A549 treated with CORT108297 at 1 μM for 4 hours (cell line): Measurements from ENCODE around the gene ADO. TPM values are rescaled to one million over a fixed set of nuclear protein-coding genes. Genes with fewer than 3 reads are reported as not detected.

Experiments used
- total RNA-seq: library from RNA; stranded (reverse); fragments of 200-300 nt; extraction: Qiagen RNA extraction; gene quantifications from 5 replicates; pipeline ENCODE4 v1.2.3, GENCODE V29; 2022

Gene ADO
- 17.7 to 23.0 TPM (median 20.1 TPM) in 5 replicates for total RNA-seq

DNA sequence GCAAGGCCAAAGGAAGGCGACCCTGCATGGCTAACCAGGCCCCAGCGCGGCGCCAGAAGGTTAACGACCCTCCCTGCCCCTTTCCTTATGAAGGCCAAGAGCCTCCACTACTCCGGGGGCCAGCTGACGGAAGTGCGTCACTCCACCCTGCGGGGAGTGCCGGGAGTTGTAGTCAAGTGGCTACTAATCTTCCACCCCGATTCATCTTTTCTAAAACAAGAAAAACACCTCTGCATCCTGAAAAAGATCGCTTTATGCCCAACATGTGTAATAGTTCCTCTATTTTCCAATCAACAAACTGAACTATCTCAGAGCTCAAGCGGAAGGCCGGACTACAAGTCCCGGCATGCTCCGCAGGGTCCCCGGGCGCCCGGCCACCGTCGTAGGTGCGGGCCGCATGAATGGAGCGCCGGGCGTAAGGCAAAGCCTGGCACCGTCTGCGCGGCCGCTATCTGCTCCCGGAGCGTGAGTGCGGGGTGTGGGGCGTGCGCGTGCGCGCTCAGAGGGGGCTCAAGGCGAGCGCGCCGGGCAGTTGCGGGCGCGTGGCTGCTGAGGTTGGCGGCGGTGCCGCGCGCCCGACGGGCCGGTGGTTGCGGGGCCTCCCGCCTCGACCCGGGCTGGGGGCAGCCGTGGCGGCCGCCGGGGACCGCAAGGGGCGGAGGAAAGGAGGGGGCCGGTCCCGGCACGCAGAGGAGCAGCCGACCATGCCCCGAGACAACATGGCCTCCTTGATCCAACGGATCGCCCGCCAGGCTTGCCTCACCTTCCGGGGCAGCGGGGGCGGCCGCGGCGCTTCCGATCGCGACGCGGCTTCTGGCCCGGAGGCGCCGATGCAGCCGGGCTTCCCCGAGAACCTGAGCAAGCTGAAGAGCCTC is at the start of gene ADO:
Gene ADO, plus strand, starts transcription at position 365 of the 875 bp plus-strand sequence. Its CDS starts 340 bp downstream, at position 705.

DNA sequence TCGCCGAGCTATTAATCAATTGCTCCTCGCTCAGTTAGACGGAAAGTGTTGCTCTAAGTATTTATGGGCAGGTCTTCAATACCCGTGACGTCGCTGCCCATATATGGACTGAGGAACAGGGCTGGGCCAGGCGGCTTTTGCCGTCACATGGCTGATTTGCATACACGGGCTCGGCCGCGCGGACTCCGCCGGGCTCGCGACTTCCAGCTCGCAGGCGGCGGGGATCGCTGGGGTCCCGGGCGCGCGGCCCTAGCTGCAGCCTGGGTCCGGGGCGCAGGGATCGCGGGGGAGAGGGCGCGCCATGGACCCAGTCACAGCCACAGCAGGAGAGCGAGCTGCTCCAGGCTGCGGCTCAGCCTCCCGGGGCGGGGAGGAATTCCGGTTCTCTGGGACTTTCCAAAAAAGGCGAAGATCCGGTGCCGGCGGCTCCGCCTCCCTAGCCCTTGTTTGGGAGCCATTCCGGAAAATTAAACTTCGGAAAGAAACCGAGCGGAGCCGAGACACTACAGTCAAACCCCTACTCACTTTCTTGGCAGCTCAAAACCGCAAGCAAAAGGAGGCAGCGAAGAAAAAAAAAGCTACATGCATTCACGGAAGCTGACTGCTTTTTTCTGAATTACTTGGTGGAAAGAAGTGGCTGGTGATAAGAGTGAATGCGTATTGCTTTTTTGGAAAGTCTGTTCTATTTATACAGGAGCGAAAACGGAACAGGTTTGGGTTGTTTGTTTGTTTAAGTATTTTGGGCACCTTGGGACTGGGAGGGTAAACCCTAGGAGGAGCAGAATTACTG is 12.0 kb downstream of the ADO start, which contains the start of gene EGR2:
Gene EGR2, minus strand, starts transcription at position 36 of the 790 bp plus-strand sequence. CDS start 337 bp downstream, outside the sequence.

Other genes with a start within 250 kb of the ADO start
- 0.27 to 0.53 TPM (median 0.38 TPM) in 5 replicates for gene EGR2, start 11.6 kb downstream of the ADO start, total RNA-seq